Astrocyte of the cerebellum (primary cell): ENCODE results near the gene METTL13.

ENCODE experiments used
- DNase-seq: peaks from one replicate; pipeline ENCODE4 v3.0.0-alpha.2; 2011; ENCODE audit warnings: low read depth
- H3K4me3 ChIP-seq: 2 replicates; pipeline ENCODE4 v1.5.1; 2011; ENCODE audit warnings: mild to moderate bottlenecking, low read depth, low read length, moderate library complexity
- CTCF ChIP-seq: IDR thresholded peaks from 2 replicates; pipeline ENCODE4 v1.5.1; 2012; ENCODE audit warnings: low read length, low read depth, moderate library complexity, mild to moderate bottlenecking; ENCODE audit errors: missing control alignments
- in situ Hi-C: cut with HindIII; loops from 2 replicates; pipeline ENCODE4 v1.10.0; 2017; ENCODE audit warnings: low sequenced_read_pairs

METTL13 gene

GRCh38 chr1:171845998-171846397 is 64.5 kb downstream of the METTL13 start:
- DNase-seq, result no peak
- TF ChIP-seq CTCF, result no peak
- H3K4me3 ChIP-seq, result no peak overlapping the region
- in situ Hi-C loops, result no loop called here
